Measurements from ENCODE around the gene KLHL12.

KLHL12 gene

GRCh38 chr1:202880961-202881460, 46.0 kb downstream of the KLHL12 start:
- no peak for TF ChIP-seq CTCF (IDR thresholded peaks at IDR 0.05)
- Histone ChIP-seq H2AFZ (no peak overlapping the region), H3K79me2 (no peaks in the 10 kb centered on the region), H3K27ac (no peak overlapping the region), H3K9ac (no peak overlapping the region), H3K27me3 (ENCODE audit: control insufficient read depth, insufficient read depth, low read length) (no peaks in the 10 kb centered on the region), H3K4me2 (ENCODE audit: low read length) (no peak overlapping the region), H3K4me3 (ENCODE audit: low read depth, low read length) (no peak overlapping the region), H3K9me3 (ENCODE audit: control insufficient read depth, low read length) (no peaks in the 10 kb centered on the region), H3K4me1 (no peaks in the 10 kb centered on the region), H3K36me3 (ENCODE audit: control insufficient read depth, insufficient read depth, low read length) (no peaks in the 10 kb centered on the region)

GRCh38 chr1:202880062-202880461, 47.0 kb downstream of the KLHL12 start:
- no peak overlapping the region for H3K9ac ChIP-seq
- TF ChIP-seq CTCF (IDR thresholded peaks at IDR 0.05), result no peak

GRCh38 chr1:202879128-202879527, 47.9 kb downstream of the KLHL12 start:
- no peak overlapping the region for H3K4me2 ChIP-seq (ENCODE audit: low read length)
- H3K27me3 ChIP-seq (ENCODE audit: control insufficient read depth, insufficient read depth, low read length), result no peaks in the 10 kb centered on the region
- H3K27ac ChIP-seq, result no peak overlapping the region
- H3K4me1 ChIP-seq, result no peaks in the 10 kb centered on the region
- TF ChIP-seq CTCF (IDR thresholded peaks at IDR 0.05), result no peak
- no peaks in the 10 kb centered on the region for H3K79me2 ChIP-seq
- no peak overlapping the region for H2AFZ ChIP-seq
- H3K9ac ChIP-seq, result no peak overlapping the region
- no peaks in the 10 kb centered on the region for H3K9me3 ChIP-seq (ENCODE audit: control insufficient read depth, low read length)
- H3K4me3 ChIP-seq (ENCODE audit: low read depth, low read length), result no peak overlapping the region
- H3K36me3 ChIP-seq (ENCODE audit: control insufficient read depth, insufficient read depth, low read length), result no peaks in the 10 kb centered on the region

More at GRCh38 chr1:202880062-202880461, 47.0 kb downstream of the KLHL12 start:
- H3K4me3 ChIP-seq (ENCODE audit: low read depth, low read length), result no peak overlapping the region
- no peaks in the 10 kb centered on the region for H3K36me3 ChIP-seq (ENCODE audit: control insufficient read depth, insufficient read depth, low read length)
- no peaks in the 10 kb centered on the region for H3K4me1 ChIP-seq
- H3K27ac ChIP-seq, result no peak overlapping the region
- H3K27me3 ChIP-seq (ENCODE audit: control insufficient read depth, insufficient read depth, low read length), result no peaks in the 10 kb centered on the region
- no peaks in the 10 kb centered on the region for H3K79me2 ChIP-seq
- no peak overlapping the region for H2AFZ ChIP-seq
- H3K9me3 ChIP-seq (ENCODE audit: control insufficient read depth, low read length), result no peaks in the 10 kb centered on the region
- no peak overlapping the region for H3K4me2 ChIP-seq (ENCODE audit: low read length)

GRCh38 chr1:202873026-202873425, 54.0 kb downstream of the KLHL12 start:
- Histone ChIP-seq H3K9me3 (ENCODE audit: control insufficient read depth, low read length) (no peaks in the 10 kb centered on the region), H3K79me2 (no peaks in the 10 kb centered on the region), H3K27me3 (ENCODE audit: control insufficient read depth, insufficient read depth, low read length) (no peaks in the 10 kb centered on the region), H3K36me3 (ENCODE audit: control insufficient read depth, insufficient read depth, low read length) (no peaks in the 10 kb centered on the region), H2AFZ (no peak overlapping the region), H3K9ac (no peak overlapping the region), H3K4me1 (no peaks in the 10 kb centered on the region), H3K27ac (no peak overlapping the region), H3K4me3 (ENCODE audit: low read depth, low read length) (no peak overlapping the region), H3K4me2 (ENCODE audit: low read length) (no peak overlapping the region)
- TF ChIP-seq CTCF (IDR thresholded peaks at IDR 0.05), result no peak

GRCh38 chr1:202871367-202871766, 55.7 kb downstream of the KLHL12 start:
- Histone ChIP-seq H3K9ac (no peak overlapping the region), H3K9me3 (ENCODE audit: control insufficient read depth, low read length) (no peaks in the 10 kb centered on the region), H3K27ac (no peak overlapping the region), H3K79me2 (no peaks in the 10 kb centered on the region), H2AFZ (no peak overlapping the region), H3K4me3 (ENCODE audit: low read depth, low read length) (no peak overlapping the region), H3K4me1 (no peaks in the 10 kb centered on the region), H3K4me2 (ENCODE audit: low read length) (no peak overlapping the region), H3K27me3 (ENCODE audit: control insufficient read depth, insufficient read depth, low read length) (no peaks in the 10 kb centered on the region), H3K36me3 (ENCODE audit: control insufficient read depth, insufficient read depth, low read length) (no peaks in the 10 kb centered on the region)
- no peak for TF ChIP-seq CTCF (IDR thresholded peaks at IDR 0.05)

Measured in parathyroid adenoma (tissue), 2 donors.